HepG2 (cell line): ENCODE data around the gene POLR1H. TPM values are rescaled to one million over a fixed set of nuclear protein-coding genes. Genes with fewer than 3 reads are reported as not detected.

Source experiments
- DZIP1 ChIP-seq: sonication (generic); formaldehyde crosslinking; IDR thresholded peaks from 2 replicates; pipeline ENCODE4 v1.5.0; 2020; ENCODE audit warnings: mild to moderate bottlenecking, missing genetic modification reagents
- ELF4 ChIP-seq: sonication (generic); formaldehyde crosslinking; IDR thresholded peaks from 2 replicates; pipeline ENCODE4 v1.5.0; 2020; ENCODE audit warnings: missing genetic modification reagents, mild to moderate bottlenecking, moderate library complexity, borderline replicate concordance
- ETV6 ChIP-seq: sonication (generic); formaldehyde crosslinking; conservative IDR thresholded peaks from 2 replicates; pipeline ENCODE4 v1.4.0; 2020; ENCODE audit warnings: missing genetic modification reagents
- KAT2B ChIP-seq: fragments of 150-350 bp; IDR thresholded peaks from 2 replicates; pipeline ENCODE4 v1.6.1; 2014; ENCODE audit warnings: low read depth, low read length, borderline replicate concordance
- MBNL3 ChIP-seq: fragments of 250-450 bp; sonication (Bioruptor Pico); conservative IDR thresholded peaks from 2 replicates; pipeline ENCODE4 v1.8.0; 2022; ENCODE audit warnings: mild to moderate bottlenecking, inconsistent platforms
- NBN ChIP-seq: fragments of 450-650 bp; conservative IDR thresholded peaks from 2 replicates; pipeline ENCODE4 v1.6.1; 2017
- NCOR1 ChIP-seq: fragments of 200-600 bp; sonication (generic); IDR thresholded peaks from 2 replicates; pipeline ENCODE4 v1.7.0; 2017; ENCODE audit warnings: antibody characterized with exemption, low read length, borderline replicate concordance
- PLSCR1 ChIP-seq: sonication (generic); formaldehyde crosslinking; IDR thresholded peaks from 2 replicates; pipeline ENCODE4 v1.5.0; 2020; ENCODE audit warnings: missing genetic modification reagents, mild to moderate bottlenecking, borderline replicate concordance
- SKIL ChIP-seq: sonication (generic); formaldehyde crosslinking; IDR thresholded peaks from 2 replicates; pipeline ENCODE4 v1.8.0; 2022; ENCODE audit warnings: missing genetic modification reagents, mild to moderate bottlenecking, moderate library complexity, borderline replicate concordance
- SRSF4 ChIP-seq: fragments of 200-400 bp; formaldehyde crosslinking; IDR thresholded peaks from one replicate; pipeline ENCODE4 v1.6.1; 2018; ENCODE audit warnings: mild to moderate bottlenecking, low read depth, low read length, moderate library complexity; ENCODE audit not compliant: poor library complexity, severe bottlenecking
- TFDP2 ChIP-seq: sonication (generic); formaldehyde crosslinking; IDR thresholded peaks from 2 replicates; pipeline ENCODE4 v1.4.0; 2020; ENCODE audit warnings: missing genetic modification reagents
- TIGD3 ChIP-seq: sonication (generic); formaldehyde crosslinking; IDR thresholded peaks from 2 replicates; pipeline ENCODE4 v1.5.1; 2020; ENCODE audit warnings: mild to moderate bottlenecking, missing genetic modification reagents, borderline replicate concordance
- ZFP36L2 ChIP-seq: sonication (generic); formaldehyde crosslinking; IDR thresholded peaks from 2 replicates; pipeline ENCODE4 v1.4.0; 2020; ENCODE audit warnings: missing genetic modification reagents
- ZFP82 ChIP-seq: sonication (generic); formaldehyde crosslinking; IDR thresholded peaks from 2 replicates; pipeline ENCODE4 v1.5.1; 2020; ENCODE audit warnings: mild to moderate bottlenecking, missing genetic modification reagents, borderline replicate concordance
- ZNF274 ChIP-seq: sonication (generic); formaldehyde crosslinking; IDR thresholded peaks from 2 replicates; pipeline ENCODE4 v1.5.1; 2020; ENCODE audit warnings: mild to moderate bottlenecking, missing genetic modification reagents
- ZNF337 ChIP-seq: sonication (generic); formaldehyde crosslinking; IDR thresholded peaks from 2 replicates; pipeline ENCODE4 v1.5.1; 2020; ENCODE audit warnings: missing genetic modification reagents, low read depth, mild to moderate bottlenecking, borderline replicate concordance
- ZNF704 ChIP-seq: sonication (generic); formaldehyde crosslinking; IDR thresholded peaks from 2 replicates; pipeline ENCODE4 v1.8.1; 2023; ENCODE audit warnings: mild to moderate bottlenecking, inconsistent platforms, moderate library complexity, missing genetic modification reagents, borderline replicate concordance
- polyA plus RNA-seq, 8 experiments: library from polyadenylated mRNA; depleted of rRNA in 3 of 8; stranded (reverse) in 7 of 8; unstranded in 1 of 8; fragments of >200 nt; fragmentation: Illumina TruSeq in 4 of 8; extraction: Trizol in 4 of 8; gene quantifications; 2 replicates each; pipeline versions ENCODE4 v1.2.1 to v1.2.3, GENCODE V29; 2011 to 2016; ENCODE audit warnings: low read depth in 4 of 8, missing spikeins in 1 of 8, mixed read lengths in 1 of 8; ENCODE audit not compliant: insufficient read depth in 1 of 8
- total RNA-seq, 5 experiments: library from RNA; depleted of rRNA; stranded (reverse); fragments of >200 nt; fragmentation: Illumina TruSeq; extraction: Trizol; gene quantifications; 2 replicates each; pipeline ENCODE4 v1.2.3, GENCODE V29; 2016; ENCODE audit warnings: low read depth in 1 of 5

POLR1H gene
- total and polyA plus RNA-seq, 2 of the 13 experiments (the other 11 are each of a cell fraction or from before 2014, with no cell fraction given) = 61.4 to 79.8 TPM

- TF ChIP-seq NCOR1 (no peak), ETV6 (no peak; the same call in 1 of the 2 replicates), TFDP2 (CRISPR knock-in tag) (peak; percentile 69), PLSCR1 (CRISPR knock-in tag) (no peak), SKIL (no peak), ELF4 (CRISPR knock-in tag) (no peak), MBNL3 (CRISPR knock-in tag) (no peak), NBN (no peak), ZFP36L2 (CRISPR knock-in tag) (no peak), ZNF337 (CRISPR knock-in tag) (no peak), DZIP1 (CRISPR knock-in tag) (no peak), ZNF704 (CRISPR knock-in tag) (peak; percentile 21; the same call in 1 of the 2 replicates), TIGD3 (CRISPR knock-in tag) (no peak), ZFP82 (CRISPR knock-in tag) (no peak), ZNF274 (peak; percentile 67; the same call in 1 of the 2 replicates), SRSF4 (no peak), KAT2B (no peak)
Measured at GRCh38 chr6:30101444-30102413, 40.7 kb downstream of the POLR1H start (continued).
